Thyroid gland (tissue), 4 donors: Measurements from ENCODE around the gene CACNA2D3.

ENCODE experiments used
- CTCF ChIP-seq, 6 experiments: fragments of 200-600 bp in 3 of 6; fragments of 450-650 bp in 3 of 6; sonication (generic) in 3 of 6; IDR thresholded peaks; one replicate each; pipeline ENCODE4 v1.5.1; 2016 to 2019; ENCODE audit warnings: antibody characterized with exemption in 6 of 6, mild to moderate bottlenecking in 2 of 6, inconsistent platforms in 1 of 6, moderate library complexity in 1 of 6
- POLR2A ChIP-seq, 2 donors: fragments of 450-650 bp; IDR thresholded peaks; one replicate each; pipeline ENCODE4 v1.6.1; 2017; ENCODE audit warnings: antibody characterized with exemption in 2 of 2, mild to moderate bottlenecking in 2 of 2, moderate library complexity in 1 of 2

GRCh38 chr3:54570008-54570407 is 447.7 kb downstream of the CACNA2D3 start:
- TF ChIP-seq CTCF (IDR thresholded peaks at IDR 0.05) (no peak), POLR2A (IDR thresholded peaks at IDR 0.05) (no peak)
